MCF 10A (cell line): Measurements from ENCODE around the gene WIF1. TPM values are rescaled to one million over a fixed set of nuclear protein-coding genes. Genes with fewer than 3 reads are reported as not detected.

Experiments
- BruUV-seq: library from RNA; stranded (reverse); fragments of 400-500 nt; replicated peaks from 2 replicates; lab custom pipeline; 2021; lab: Mats Ljungman, UMichigan
- CTCF ChIA-PET: fragments of 300-600 bp; sonication (Branson Sonifier 250); formaldehyde crosslinking; extraction: SDS; loops from one replicate; lab custom pipeline; 2021; ENCODE audit warnings: antibody characterized with exemption, inconsistent platforms; lab: Yijun Ruan, JAX
- POLR2A ChIA-PET: fragments of 300-600, 350-650 bp; sonication (Branson Sonifier 250); formaldehyde crosslinking; extraction: SDS; loops from one replicate; lab custom pipeline; 2020; ENCODE audit warnings: antibody characterized with exemption, inconsistent platforms; lab: Yijun Ruan, JAX
- DNase-seq: peaks from one replicate; pipeline ENCODE4 v3.0.0-alpha.2; 2018; ENCODE audit not compliant: unreplicated experiment
- H3K27ac Mint-ChIP-seq: one replicate; pipeline ENCODE4 v1.8.0; 2022; ENCODE audit warnings: mild to moderate bottlenecking, low read depth, mixed read lengths; ENCODE audit not compliant: unreplicated experiment
- H3K27me3 Mint-ChIP-seq: one replicate; pipeline ENCODE4 v1.8.0; 2022; ENCODE audit warnings: mixed read lengths; ENCODE audit not compliant: insufficient read depth, unreplicated experiment
- H3K36me3 Mint-ChIP-seq: one replicate; pipeline ENCODE4 v1.8.0; 2022; ENCODE audit warnings: mild to moderate bottlenecking, moderate library complexity, mixed read lengths; ENCODE audit not compliant: insufficient read depth, unreplicated experiment
- H3K4me1 Mint-ChIP-seq: one replicate; pipeline ENCODE4 v1.8.0; 2022; ENCODE audit warnings: mixed read lengths; ENCODE audit not compliant: insufficient read depth, unreplicated experiment
- H3K4me3 Mint-ChIP-seq: one replicate; pipeline ENCODE4 v1.8.0; 2022; ENCODE audit warnings: mild to moderate bottlenecking, moderate library complexity, mixed read lengths; ENCODE audit not compliant: unreplicated experiment
- H3K9me3 Mint-ChIP-seq: one replicate; pipeline ENCODE4 v1.8.0; 2022; ENCODE audit warnings: mixed read lengths; ENCODE audit not compliant: unreplicated experiment
- CTCF ChIP-seq: fragments of 200-600 bp; IDR thresholded peaks from one replicate; pipeline ENCODE4 v1.8.0; 2022; ENCODE audit warnings: antibody characterized with exemption, mild to moderate bottlenecking; ENCODE audit not compliant: unreplicated experiment
- intact Hi-C: fragments of 100-400 bp; cut with micrococcal nuclease; formaldehyde crosslinking; loops from 2 replicates; pipeline ENCODE4 v1.14.1; 2022
- total RNA-seq: library from RNA; stranded (reverse); gene quantifications from 2 replicates; pipeline ENCODE4 v1.2.3, GENCODE V29; 2022

WIF1 gene
- total RNA-seq, 1 experiment from 2014 or later: not detected

DNA sequence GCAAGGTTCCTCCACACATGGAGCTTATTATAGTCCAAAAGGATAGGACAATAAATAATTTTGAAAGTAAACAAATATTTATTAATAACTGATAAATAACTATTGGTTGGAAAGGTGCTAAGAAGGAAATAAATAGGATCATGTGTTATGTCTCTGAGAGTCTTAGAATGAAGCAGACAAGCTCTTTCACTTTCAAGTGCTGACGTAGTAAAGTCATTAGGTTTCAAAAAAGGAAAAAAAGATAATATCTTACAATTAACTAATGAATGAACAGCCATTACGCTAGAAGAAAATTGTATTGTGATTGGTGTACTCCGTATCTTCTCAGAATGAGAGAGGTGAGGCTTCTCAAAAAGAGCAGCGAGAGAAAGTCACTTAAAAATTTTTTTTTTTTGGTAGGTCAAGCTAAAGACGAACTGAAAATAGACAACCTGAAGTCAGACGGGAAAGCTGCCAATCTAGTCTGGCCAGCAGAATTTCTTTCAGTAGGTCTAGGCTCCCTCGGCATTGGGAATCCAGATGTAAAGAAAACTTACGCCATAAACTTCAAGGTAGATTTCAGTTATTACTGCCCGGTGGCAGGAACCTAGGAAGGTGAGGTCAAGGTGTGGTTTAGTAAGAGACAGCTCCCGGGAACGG lies 47.7 kb upstream of the WIF1 start:
- Mint-ChIP-seq H3K27ac (peak overlapping the region; percentile 98), H3K27me3 (no peaks in the 10 kb centered on the region), H3K4me3 (peak overlapping the region; percentile 100), H3K9me3 (no peaks in the 10 kb centered on the region), H3K36me3 (no peaks in the 10 kb centered on the region), H3K4me1 (peaks cover 11% of the 10 kb centered on the region)
- TSS peak; percentile 78 for BruUV-seq
- TF ChIP-seq CTCF: no peak
- intact Hi-C loops: no loop called here
- no peak for DNase-seq
- ChIA-PET POLR2A (interaction anchor here (0.6 to 4.5 kb wide), 33 partner anchors 8 to 1000 kb away, joined by 3 to 58 read pairs (median 5); partner anchors contain the start of gene GNS), CTCF (interaction anchor here (0.6 to 4.9 kb wide), 11 partner anchors 11 to 938 kb away, joined by 3 to 35 read pairs (median 3); no protein-coding TSS in a partner anchor)

DNA sequence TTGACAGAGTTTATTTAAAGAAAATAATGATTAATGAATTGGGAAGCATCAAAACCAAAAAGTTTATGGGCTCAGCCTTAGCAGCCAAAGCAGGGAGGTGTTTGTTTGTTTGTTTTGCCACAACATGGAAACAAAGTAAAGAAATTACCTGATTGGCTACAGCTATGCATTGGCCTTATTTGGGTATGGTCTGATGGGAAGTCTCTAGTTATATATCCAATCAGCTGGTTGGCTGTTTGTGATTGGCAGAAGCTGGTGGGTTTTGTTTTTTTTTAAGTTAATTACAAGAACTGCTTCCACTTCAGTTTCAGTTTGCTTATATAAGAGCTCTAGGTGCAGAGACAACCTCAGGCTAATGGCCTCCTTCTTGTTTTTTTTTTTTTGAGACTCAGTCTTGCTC lies 43.7 kb upstream of the WIF1 start:
- intact Hi-C loops: no loop called here
- ChIA-PET CTCF (interaction anchor here (0.6 to 0.7 kb wide), 2 partner anchors 24 to 118 kb away, joined by 3 to 5 read pairs; no protein-coding TSS in a partner anchor), POLR2A (interaction anchor here (0.6 kb wide), 1 partner anchor 31 kb away, joined by 3 read pairs; no protein-coding TSS in a partner anchor)
- no peak overlapping the region for H3K27ac Mint-ChIP-seq
- H3K36me3 Mint-ChIP-seq: no peaks in the 10 kb centered on the region
- peaks cover 18% of the 10 kb centered on the region for H3K27me3 Mint-ChIP-seq
- H3K9me3 Mint-ChIP-seq: no peaks in the 10 kb centered on the region
- no peak for DNase-seq
- H3K4me3 Mint-ChIP-seq: no peak overlapping the region
- no TSS peak for BruUV-seq
- no peak for TF ChIP-seq CTCF
- no peaks in the 10 kb centered on the region for H3K4me1 Mint-ChIP-seq

DNA sequence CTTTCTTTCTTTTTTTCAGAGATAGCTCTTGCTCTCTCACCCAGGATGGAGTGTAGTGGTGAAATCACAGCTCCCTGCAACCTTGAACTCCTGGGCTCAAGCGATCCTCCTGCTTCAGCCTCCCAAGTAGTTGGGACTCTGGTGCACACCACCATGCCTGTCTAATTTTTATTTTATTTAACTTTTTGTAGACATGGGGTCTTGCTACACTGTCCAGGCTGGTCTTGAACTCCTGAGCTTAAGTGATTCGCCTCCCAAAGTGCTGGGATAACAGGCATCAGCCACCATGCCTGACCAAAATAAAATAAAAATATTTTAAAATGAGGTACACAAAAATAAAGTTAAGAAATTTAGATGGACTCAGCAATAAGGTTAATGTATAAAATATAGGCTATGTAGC lies 43.1 kb upstream of the WIF1 start:
- DNase-seq: no peak
- Mint-ChIP-seq H3K27me3 (peaks cover 23% of the 10 kb centered on the region), H3K27ac (no peak overlapping the region), H3K4me3 (no peak overlapping the region), H3K4me1 (no peaks in the 10 kb centered on the region), H3K36me3 (no peaks in the 10 kb centered on the region), H3K9me3 (no peaks in the 10 kb centered on the region)
- no peak for TF ChIP-seq CTCF
- intact Hi-C loops: no loop called here
- POLR2A ChIA-PET: interaction anchor here (0.6 kb wide), 1 partner anchor 31 kb away, joined by 3 read pairs; no protein-coding TSS in a partner anchor
- CTCF ChIA-PET: interaction anchor here (0.6 to 0.7 kb wide), 2 partner anchors 23 to 118 kb away, joined by 3 to 5 read pairs; no protein-coding TSS in a partner anchor
- BruUV-seq: no TSS peak

GRCh38 chr12:65162609-65163008 lies 41.5 kb upstream of the WIF1 start:
- no peak for DNase-seq
- no peak for TF ChIP-seq CTCF
- Mint-ChIP-seq H3K36me3 (no peaks in the 10 kb centered on the region), H3K27me3 (peaks cover 23% of the 10 kb centered on the region), H3K27ac (no peak overlapping the region), H3K9me3 (no peaks in the 10 kb centered on the region), H3K4me1 (no peaks in the 10 kb centered on the region), H3K4me3 (no peak overlapping the region)
- BruUV-seq: no TSS peak
- intact Hi-C loops: no loop called here
- POLR2A ChIA-PET: no interaction called here
- CTCF ChIA-PET: no interaction called here
